GM18526 (cell line): ENCODE data around the gene MBNL3.

Experiments used
- POLR2A ChIP-seq: IDR thresholded peaks from 3 replicates; pipeline ENCODE4 v1.6.1; 2011; ENCODE audit not compliant: insufficient read length; ENCODE audit errors: extremely low read depth

MBNL3 gene

GRCh38 chrX:132483951-132484350 lies 4.9 kb downstream of the MBNL3 start:
- no peak for TF ChIP-seq POLR2A

DNA sequence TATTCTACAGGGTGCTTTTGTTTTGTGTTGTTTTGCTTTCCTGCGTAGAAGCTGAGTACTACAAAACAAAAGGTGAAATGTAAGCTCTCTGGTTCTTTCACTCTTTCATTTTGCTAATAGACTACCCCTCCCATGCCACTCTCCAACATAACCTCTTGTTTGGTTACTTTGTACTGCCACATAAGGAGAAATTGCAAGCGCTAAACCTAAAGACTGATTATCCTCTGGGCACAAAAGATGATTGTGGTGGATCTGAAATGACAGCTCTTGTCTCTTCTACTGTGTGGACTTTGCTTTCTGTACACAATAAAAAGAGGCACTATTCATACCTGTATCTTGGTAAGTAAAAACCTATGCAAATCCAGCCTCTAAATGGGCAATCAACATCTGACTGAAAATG lies 5.3 kb downstream of the MBNL3 start:
- no peak for TF ChIP-seq POLR2A

- TF ChIP-seq POLR2A, result no peak
These were observed 6.2 kb downstream of the MBNL3 start for GRCh38 chrX:132482632-132483031.

DNA sequence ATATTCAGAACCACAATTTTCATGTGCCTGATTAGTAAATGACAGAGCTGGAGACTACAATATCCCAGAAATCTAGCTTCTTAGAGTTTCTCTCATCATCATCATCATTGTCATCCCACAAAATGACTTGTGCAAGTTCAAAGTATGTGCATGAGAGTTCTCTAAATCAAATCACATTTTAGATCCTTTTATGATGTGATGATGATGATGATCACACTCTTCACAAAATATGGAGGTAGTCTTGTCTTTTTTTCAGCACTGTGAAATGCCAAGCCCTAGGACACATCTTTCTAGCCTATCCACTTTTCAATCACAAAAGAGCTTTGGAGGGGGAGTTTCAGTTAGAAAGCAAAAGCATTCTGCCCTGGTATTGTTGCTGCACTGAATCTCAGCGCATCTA lies 7.4 kb downstream of the MBNL3 start:
- no peak for TF ChIP-seq POLR2A

DNA sequence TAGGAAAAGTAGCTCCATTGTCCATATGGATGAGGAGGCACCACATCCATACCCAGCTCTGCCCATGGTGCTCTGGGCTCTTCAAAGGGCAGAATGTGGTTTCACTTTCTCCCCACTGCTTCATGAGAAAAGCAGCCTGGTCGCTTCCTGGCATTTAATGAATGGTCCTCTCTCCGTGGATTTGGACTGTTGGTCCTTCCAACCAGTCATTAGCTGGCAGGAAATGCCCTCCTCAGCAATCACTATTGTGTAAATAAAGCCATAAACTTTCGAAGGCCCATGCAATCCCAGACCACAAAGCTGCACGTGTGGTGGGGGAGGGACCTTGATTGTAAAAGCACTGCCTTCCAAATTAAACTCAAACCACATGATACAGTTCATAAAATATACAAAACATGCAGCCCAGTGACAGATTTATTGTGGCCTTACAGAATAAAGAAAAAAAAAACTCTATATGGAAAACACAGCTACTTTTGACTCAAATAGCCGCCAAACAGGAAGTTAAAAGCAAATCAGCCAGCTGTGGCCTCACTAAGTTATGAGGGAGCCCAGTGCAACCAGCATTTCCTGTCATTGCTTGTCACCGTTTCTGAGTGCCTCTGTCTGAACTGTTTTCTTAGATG lies 8.1 kb downstream of the MBNL3 start:
- peak; percentile 18 for TF ChIP-seq POLR2A

DNA sequence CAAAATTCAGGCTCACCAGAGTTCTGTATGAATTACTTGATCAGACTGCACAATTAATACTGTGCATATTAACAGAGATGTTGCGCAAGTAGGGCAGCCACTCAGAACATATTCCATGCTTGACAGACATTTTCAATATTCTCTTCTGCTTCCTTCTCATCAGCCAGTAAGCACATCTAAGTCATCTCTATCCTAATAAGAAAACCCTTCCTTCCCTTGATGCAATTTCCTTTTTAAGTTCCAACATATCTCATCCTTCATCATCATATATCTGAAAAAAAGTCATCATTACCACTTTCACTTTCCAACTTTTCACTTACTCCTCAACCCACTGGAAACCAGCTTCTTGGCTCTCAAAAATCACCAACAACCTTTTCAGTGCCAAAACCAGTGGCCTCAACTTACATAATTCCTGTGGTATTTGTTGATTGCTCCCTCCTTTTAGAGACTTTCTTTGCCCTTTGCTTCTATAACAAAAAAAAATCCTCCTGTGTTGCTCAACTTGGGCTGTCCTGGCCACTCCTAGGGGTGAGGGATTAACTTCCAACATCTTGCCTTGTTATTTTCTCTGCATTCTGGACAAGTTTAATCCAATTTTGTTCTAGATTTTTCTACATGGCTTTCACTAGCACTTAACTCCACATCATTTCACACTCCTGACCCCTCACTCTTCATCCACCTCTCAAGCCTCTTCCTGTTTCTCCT lies 14.1 kb downstream of the MBNL3 start:
- no peak for TF ChIP-seq POLR2A

DNA sequence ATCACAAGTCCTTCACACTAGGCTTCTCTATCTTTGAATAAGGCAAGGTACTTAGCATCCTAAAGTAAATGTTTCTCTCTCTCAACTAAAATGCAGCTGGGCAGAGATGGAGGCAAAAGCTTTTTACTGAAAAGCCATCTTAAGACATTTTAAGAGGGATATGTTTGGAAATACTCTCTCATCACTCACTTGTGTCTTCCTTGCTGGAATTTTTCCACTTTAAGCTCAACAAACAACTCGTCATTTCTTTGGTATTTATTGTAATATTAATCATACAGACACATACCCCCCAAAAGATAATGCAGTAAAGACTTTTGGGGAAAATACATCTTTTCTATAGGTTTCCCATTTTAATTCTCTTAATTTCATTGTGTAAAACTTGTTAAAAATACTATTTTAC lies 16.4 kb downstream of the MBNL3 start:
- no peak for TF ChIP-seq POLR2A

DNA sequence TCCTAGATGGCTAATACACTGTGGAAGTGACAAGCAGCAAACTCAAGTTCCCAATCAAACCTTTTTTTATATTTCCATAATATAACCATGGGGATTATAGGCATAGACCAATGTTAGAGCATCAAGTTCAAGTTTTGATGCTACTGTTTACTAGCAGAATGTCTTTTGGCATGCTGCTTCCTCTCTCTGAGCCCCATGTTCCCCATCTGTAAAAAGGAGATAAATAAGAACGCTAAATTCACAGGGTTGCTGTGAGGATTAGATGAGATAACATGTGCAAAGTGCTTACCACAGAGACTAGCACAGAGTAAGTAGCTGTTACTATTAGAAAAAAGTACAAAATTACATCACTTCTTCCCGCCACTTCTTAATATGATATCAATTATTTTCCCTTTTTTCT lies 18.0 kb downstream of the MBNL3 start:
- no peak for TF ChIP-seq POLR2A

GRCh38 chrX:132470179-132470578 lies 18.7 kb downstream of the MBNL3 start:
- no peak for TF ChIP-seq POLR2A

GRCh38 chrX:132468454-132468853 lies 20.4 kb downstream of the MBNL3 start:
- TF ChIP-seq POLR2A, result no peak

DNA sequence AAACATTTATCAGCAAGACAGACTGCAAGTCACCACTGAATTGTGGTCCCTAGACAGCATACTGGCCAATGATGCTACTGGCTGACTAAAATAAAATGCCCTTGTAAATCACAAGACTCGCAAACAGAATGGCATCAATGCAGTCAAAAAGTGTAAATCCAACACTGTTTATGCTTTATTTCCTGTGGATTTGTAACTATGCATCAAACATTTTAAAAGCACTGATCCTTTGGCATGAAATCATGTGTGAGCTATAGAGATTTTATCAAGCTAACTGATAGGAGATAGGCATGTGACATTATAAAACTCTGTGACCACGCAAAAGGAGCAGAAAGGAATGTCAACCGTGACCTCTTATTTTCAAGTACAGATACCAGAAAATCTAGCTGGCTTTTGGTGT lies 20.8 kb downstream of the MBNL3 start:
- no peak for TF ChIP-seq POLR2A

DNA sequence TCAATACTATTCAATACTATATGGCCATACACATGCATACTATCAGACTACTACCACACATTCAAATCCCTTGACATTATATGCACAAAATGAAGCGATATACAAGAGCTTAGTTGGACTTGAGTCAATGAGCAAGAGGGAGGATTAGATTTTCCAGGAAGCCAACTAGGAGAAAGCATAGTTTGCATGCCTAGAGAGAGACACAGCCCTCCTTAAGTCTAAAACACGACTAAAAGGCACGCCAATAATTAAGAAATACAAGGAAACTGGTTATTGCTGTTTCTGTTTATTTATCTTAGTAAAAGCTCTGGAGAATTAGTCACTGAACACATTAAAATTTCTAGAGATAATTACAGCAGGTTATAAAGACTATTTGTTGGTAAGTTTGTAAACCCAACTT lies 21.8 kb downstream of the MBNL3 start:
- no peak for TF ChIP-seq POLR2A

GRCh38 chrX:132463411-132463810 lies 25.4 kb downstream of the MBNL3 start:
- TF ChIP-seq POLR2A, result no peak

DNA sequence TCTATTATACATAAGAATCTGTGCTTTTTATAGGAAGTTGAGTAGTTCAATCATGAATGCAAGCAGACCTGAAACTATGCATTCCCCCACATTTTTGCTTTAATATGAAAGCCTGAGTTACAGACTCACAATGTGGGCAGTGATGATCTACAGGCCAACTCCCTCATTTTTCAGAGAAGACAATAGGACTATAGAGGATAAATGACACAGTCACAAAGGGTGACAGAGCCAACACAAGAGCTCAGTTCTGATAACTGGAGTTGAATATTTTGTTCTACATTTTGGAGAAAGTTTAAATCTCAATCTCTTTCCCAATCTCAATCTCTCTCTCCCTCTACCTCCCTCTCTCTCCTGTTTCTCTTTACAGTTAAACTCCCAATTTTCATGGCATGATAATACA lies 27.0 kb downstream of the MBNL3 start:
- no peak for TF ChIP-seq POLR2A

DNA sequence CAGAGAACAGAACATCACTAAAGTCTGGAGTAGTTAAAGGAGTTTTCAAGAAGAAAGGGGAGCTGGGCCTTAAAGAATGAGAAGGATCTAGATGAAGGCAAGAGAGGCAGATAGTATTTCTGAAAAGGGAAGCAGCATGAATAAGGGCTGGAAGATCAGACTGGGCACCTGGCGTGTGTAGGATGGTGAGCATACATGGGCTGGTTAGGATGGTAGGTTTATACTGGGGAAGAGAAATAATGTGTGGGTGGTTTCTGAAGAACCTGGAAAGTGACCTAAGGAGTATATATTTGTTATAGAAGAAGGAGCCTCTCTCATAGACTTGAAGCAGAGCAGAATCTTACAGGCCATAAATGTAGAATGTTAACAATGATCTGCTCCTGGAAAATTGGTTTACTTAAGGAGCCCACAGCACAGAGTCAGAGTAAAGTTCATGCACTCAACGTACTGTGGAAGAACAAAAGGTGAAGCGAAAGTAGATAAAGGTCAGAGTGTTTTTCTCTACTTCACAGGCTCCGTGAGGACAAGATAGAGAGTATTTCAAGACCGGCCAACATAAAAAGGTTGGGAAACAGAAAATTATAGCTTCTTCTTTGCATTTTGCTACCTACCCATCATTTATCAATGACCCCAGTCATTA lies 35.8 kb downstream of the MBNL3 start:
- no peak for TF ChIP-seq POLR2A

GRCh38 chrX:132444936-132445335 lies 43.9 kb downstream of the MBNL3 start:
- TF ChIP-seq POLR2A, result no peak
